Endodermal cell (in vitro differentiated cells): ENCODE data around the gene PCBD1. TPM values are rescaled to one million over a fixed set of nuclear protein-coding genes. Genes with fewer than 3 reads are reported as not detected.

ENCODE experiments used
- DNase-seq: peaks from one replicate; pipeline ENCODE4 v3.0.0-alpha.2; 2017
- H3K27ac ChIP-seq: 2 replicates; pipeline ENCODE4 v1.5.1; 2013; ENCODE audit warnings: mild to moderate bottlenecking, low read depth, low read length, moderate library complexity
- H3K27me3 ChIP-seq: 2 replicates; pipeline ENCODE4 v1.6.1; 2013; ENCODE audit warnings: mild to moderate bottlenecking, low read length, moderate library complexity; ENCODE audit not compliant: insufficient read depth, control insufficient read depth, poor library complexity, severe bottlenecking
- H3K36me3 ChIP-seq: 2 replicates; pipeline ENCODE4 v1.7.0; 2013; ENCODE audit warnings: mild to moderate bottlenecking, low read length, moderate library complexity; ENCODE audit not compliant: control insufficient read depth, insufficient read depth
- H3K4me1 ChIP-seq: one replicate; pipeline ENCODE4 v1.7.0; 2013; ENCODE audit warnings: low read length; ENCODE audit not compliant: control insufficient read depth, insufficient read depth
- H3K4me3 ChIP-seq: 2 replicates; pipeline ENCODE4 v1.5.1; 2013; ENCODE audit warnings: mild to moderate bottlenecking, low read length, moderate library complexity
- H3K9ac ChIP-seq: 2 replicates; pipeline ENCODE4 v1.6.1; 2013; ENCODE audit warnings: mild to moderate bottlenecking, low read length, moderate library complexity; ENCODE audit not compliant: poor library complexity, severe bottlenecking; ENCODE audit errors: extremely low read depth
- H3K9me3 ChIP-seq: 2 replicates; pipeline ENCODE4 v1.6.1; 2013; ENCODE audit warnings: mild to moderate bottlenecking, low read length, moderate library complexity; ENCODE audit not compliant: control insufficient read depth
- H3K27ac Mint-ChIP-seq: 2 replicates; pipeline ENCODE4 v1.8.0; 2020; ENCODE audit warnings: mixed read lengths
- H3K27me3 Mint-ChIP-seq: 2 replicates; pipeline ENCODE4 v1.8.0; 2021; ENCODE audit warnings: mild to moderate bottlenecking, mixed read lengths; ENCODE audit not compliant: insufficient read depth
- H3K36me3 Mint-ChIP-seq: 2 replicates; pipeline ENCODE4 v1.8.0; 2020; ENCODE audit warnings: low read depth, mixed read lengths
- H3K4me1 Mint-ChIP-seq: 2 replicates; pipeline ENCODE4 v1.8.0; 2020; ENCODE audit warnings: mixed read lengths
- H3K4me3 Mint-ChIP-seq: 2 replicates; pipeline ENCODE4 v1.8.0; 2020; ENCODE audit warnings: mild to moderate bottlenecking, moderate library complexity, mixed read lengths
- H3K9me3 Mint-ChIP-seq: 2 replicates; pipeline ENCODE4 v1.8.0; 2020; ENCODE audit warnings: mild to moderate bottlenecking, mixed read lengths
- WGBS, 2 experiments: methylation state at CpG; one replicate each; pipeline versions ENCODE4 v1.1.5 to v1.1.7; 2013; ENCODE audit warnings: missing lambda C conversion rate in 2 of 2, mixed read lengths in 1 of 2; ENCODE audit not compliant: insufficient coverage in 1 of 2, insufficient read length in 1 of 2; 5-methylcytosine and 5-hydroxymethylcytosine counted together
- total RNA-seq, 2 donors: library from RNA; stranded (reverse); fragmentation: NEBNext Ultra II Directional in 1 of 2; extraction: Animal tissue kit (Norgen Biotek cat#: 25700) in 1 of 2; gene quantifications; 2 replicates in 1 of 2; 3 replicates in 1 of 2; pipeline ENCODE4 v1.2.1, GENCODE V29; 2021
- TF ChIP-seq, protein P1 (sequence below): fragments of 200-600 bp; sonication (generic); conservative IDR thresholded peaks from 2 replicates; pipeline ENCODE4 v1.5.0; 2021; ENCODE audit warnings: antibody characterized with exemption, mild to moderate bottlenecking

The PCBD1 gene
- total RNA-seq, 2 donors from 2014 or later = 168 to 183 TPM

DNA sequence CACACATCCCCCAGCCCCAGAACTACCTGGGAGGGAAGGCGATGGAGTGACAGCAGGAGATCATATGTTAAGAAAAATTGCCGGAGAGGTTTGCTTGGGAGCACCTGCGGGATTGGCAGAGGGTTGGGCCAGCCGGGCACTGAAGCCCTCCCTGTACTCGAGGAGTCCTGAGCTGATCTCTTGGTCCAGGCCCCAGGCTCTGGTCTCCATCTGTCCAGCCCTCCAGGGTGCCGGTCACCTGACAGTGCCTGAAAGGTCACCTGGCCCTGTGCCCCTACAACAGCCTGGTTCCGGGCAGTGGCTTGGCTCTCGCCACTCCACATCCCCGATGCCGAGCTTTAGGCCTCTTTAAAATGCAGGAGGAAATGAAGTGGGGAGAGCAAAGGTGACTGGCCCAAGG is 47.3 kb upstream of the PCBD1 start:
- TF ChIP-seq, protein P1, sequence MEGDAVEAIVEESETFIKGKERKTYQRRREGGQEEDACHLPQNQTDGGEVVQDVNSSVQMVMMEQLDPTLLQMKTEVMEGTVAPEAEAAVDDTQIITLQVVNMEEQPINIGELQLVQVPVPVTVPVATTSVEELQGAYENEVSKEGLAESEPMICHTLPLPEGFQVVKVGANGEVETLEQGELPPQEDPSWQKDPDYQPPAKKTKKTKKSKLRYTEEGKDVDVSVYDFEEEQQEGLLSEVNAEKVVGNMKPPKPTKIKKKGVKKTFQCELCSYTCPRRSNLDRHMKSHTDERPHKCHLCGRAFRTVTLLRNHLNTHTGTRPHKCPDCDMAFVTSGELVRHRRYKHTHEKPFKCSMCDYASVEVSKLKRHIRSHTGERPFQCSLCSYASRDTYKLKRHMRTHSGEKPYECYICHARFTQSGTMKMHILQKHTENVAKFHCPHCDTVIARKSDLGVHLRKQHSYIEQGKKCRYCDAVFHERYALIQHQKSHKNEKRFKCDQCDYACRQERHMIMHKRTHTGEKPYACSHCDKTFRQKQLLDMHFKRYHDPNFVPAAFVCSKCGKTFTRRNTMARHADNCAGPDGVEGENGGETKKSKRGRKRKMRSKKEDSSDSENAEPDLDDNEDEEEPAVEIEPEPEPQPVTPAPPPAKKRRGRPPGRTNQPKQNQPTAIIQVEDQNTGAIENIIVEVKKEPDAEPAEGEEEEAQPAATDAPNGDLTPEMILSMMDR = no peak

DNA sequence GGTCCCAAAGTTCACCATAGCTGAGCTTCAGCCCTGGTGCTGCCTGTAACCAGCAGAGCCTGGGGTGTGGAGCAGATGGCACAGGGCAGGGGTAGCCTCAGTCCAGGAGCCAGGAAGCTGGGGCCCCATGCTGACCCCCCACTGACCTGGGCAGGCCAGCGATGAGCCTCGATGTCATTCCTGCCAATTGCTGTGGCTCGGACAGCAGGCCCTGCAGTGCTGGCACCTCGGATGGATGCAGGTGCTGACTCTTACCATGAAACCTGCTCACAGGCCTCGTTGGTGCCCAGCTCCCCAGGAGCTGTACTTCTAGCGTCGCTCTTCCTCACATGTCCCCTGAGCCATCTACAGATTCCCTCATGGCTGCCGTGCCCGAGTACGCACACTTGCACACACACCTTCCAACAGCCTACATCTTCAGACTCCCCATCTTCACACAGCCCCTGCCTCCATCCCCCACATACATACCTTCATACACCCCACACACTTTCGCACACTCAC is 46.8 kb upstream of the PCBD1 start:
- H3K27ac Mint-ChIP-seq = no peak overlapping the region
- peaks cover 4% of the 10 kb centered on the region for H3K4me1 Mint-ChIP-seq

More for the DNA sequence above, 47.3 kb upstream of the PCBD1 start:
- DNase-seq = no peak
- Histone ChIP-seq H3K36me3 (no peaks in the 10 kb centered on the region), H3K27me3 (no peaks in the 10 kb centered on the region), H3K9me3 (no peaks in the 10 kb centered on the region), H3K4me3 (no peak overlapping the region), H3K27ac (no peak overlapping the region), H3K9ac (no peak overlapping the region), H3K4me1 (no peaks in the 10 kb centered on the region)
- no peak overlapping the region for H3K27ac Mint-ChIP-seq
- H3K4me3 Mint-ChIP-seq = no peak overlapping the region
- no peaks in the 10 kb centered on the region for H3K36me3 Mint-ChIP-seq
- WGBS, 2 experiments = 93 to 95% methylated on average over 6 to 10 of the region's 10 CpGs
- H3K27me3 Mint-ChIP-seq = no peaks in the 10 kb centered on the region
- H3K4me1 Mint-ChIP-seq = peaks cover 4% of the 10 kb centered on the region
- H3K9me3 Mint-ChIP-seq = no peaks in the 10 kb centered on the region

DNA sequence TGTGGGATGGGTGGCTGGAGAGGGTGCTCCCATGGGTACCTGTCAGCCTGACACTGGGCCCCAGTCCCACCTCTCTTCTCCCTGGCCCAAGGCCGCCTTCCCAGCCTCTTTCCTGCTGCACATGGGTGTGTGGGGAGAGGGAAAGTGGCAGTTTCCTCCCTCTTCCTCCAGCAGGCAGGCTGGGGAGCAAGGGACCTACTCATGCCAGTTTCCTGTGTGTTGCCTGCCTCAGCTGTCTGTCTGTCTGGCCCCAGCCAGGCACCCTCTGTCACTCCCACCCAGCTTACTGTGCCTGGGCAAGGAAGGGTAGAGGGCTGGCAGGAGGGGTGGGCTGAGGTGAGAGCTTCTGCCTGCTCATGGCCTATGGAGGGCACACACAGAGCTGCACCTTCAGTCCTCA is 46.3 kb upstream of the PCBD1 start:
- H3K27me3 Mint-ChIP-seq = no peaks in the 10 kb centered on the region
- Histone ChIP-seq H3K4me1 (no peaks in the 10 kb centered on the region), H3K27me3 (no peaks in the 10 kb centered on the region), H3K9ac (no peak overlapping the region), H3K9me3 (no peaks in the 10 kb centered on the region), H3K36me3 (no peaks in the 10 kb centered on the region), H3K4me3 (no peak overlapping the region), H3K27ac (no peak overlapping the region)
- peaks cover 4% of the 10 kb centered on the region for H3K4me1 Mint-ChIP-seq
- TF ChIP-seq, protein P1 = no peak
- H3K4me3 Mint-ChIP-seq = no peak overlapping the region
- H3K27ac Mint-ChIP-seq = no peak overlapping the region
- no peak for DNase-seq
- no peaks in the 10 kb centered on the region for H3K36me3 Mint-ChIP-seq
- no CpG with 5 or more reads among the region's 1 CpG for WGBS, 2 experiments
- H3K9me3 Mint-ChIP-seq = no peaks in the 10 kb centered on the region

More for the DNA sequence above, 46.8 kb upstream of the PCBD1 start:
- H3K4me3 ChIP-seq = no peak overlapping the region
- H3K9me3 ChIP-seq = no peaks in the 10 kb centered on the region
- H3K4me1 ChIP-seq = no peaks in the 10 kb centered on the region
- TF ChIP-seq, protein P1 = no peak
- no peaks in the 10 kb centered on the region for H3K27me3 ChIP-seq
- Mint-ChIP-seq H3K27me3 (no peaks in the 10 kb centered on the region), H3K36me3 (no peaks in the 10 kb centered on the region), H3K4me3 (no peak overlapping the region), H3K9me3 (no peaks in the 10 kb centered on the region)
- no peak overlapping the region for H3K27ac ChIP-seq
- DNase-seq = no peak
- H3K36me3 ChIP-seq = no peaks in the 10 kb centered on the region
- no peak overlapping the region for H3K9ac ChIP-seq
- 93 to 96% methylated on average over 10 to 11 of the region's 11 CpGs for WGBS, 2 experiments
